ENCODE results near the gene SIK3. TPM values are rescaled to one million over a fixed set of nuclear protein-coding genes. Genes with fewer than 3 reads are reported as not detected.

The SIK3 gene
- total RNA-seq, 2 experiments from 2014 or later = 81.4 to 86.1 TPM

DNA sequence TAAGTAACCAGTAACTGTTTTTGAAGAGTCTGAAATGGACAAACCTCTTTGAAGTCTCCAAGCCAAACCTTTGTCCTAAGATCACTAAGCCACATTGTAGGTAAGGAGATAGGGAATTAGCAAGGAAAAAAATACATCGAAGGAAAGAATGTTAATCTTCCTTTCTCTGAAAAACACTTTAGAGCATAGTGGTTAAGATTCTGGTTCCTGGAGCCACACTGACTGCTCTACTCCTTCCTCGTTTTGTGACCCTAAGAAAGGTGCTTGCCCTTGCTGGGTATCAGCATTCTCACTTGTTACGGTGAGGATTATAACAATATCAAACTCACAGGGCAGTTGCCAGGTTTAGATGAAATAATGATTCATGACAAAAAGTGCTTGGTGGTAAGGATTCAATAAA, 104.0 kb downstream of the SIK3 start:
- Histone ChIP-seq H3K4me1 (ENCODE audit: insufficient read depth, low read length) (peaks cover 34% of the 10 kb centered on the region), H3K27ac (ENCODE audit: low read depth in 1 of 2, low read length in 2 of 2) (no peak overlapping the region), H3K27me3 (ENCODE audit: control insufficient read depth in 1 of 2, insufficient read depth in 2 of 2, low read length in 2 of 2) (no peaks in the 10 kb centered on the region), H3K4me3 (ENCODE audit: low read length) (no peak overlapping the region), H3K9me3 (ENCODE audit: control insufficient read depth in 1 of 2, insufficient read depth in 1 of 2, low read length in 2 of 2) (no peaks in the 10 kb centered on the region), H3K36me3 (ENCODE audit: insufficient read depth, low read length) (no peaks in the 10 kb centered on the region)
- Mint-ChIP-seq H3K27ac (peak overlapping the region; percentile 73), H3K27me3 (no peaks in the 10 kb centered on the region), H3K9me3 (no peaks in the 10 kb centered on the region), H3K4me1 (ENCODE audit: low read depth) (peaks cover 65% of the 10 kb centered on the region), H3K36me3 (ENCODE audit: low read depth) (peaks cover 3% of the 10 kb centered on the region), H3K4me3 (no peak overlapping the region)
- ChIA-PET CTCF (interaction anchor here (1.0 to 1.6 kb wide), 2 partner anchors 10 to 65 kb away, joined by 3 read pairs; no protein-coding TSS in a partner anchor), POLR2A (interaction anchor here (1.0 to 1.3 kb wide), 4 partner anchors 23 to 68 kb away, joined by 3 to 5 read pairs (median 4); no protein-coding TSS in a partner anchor)
- DNase-seq (no peak), ATAC-seq (ENCODE audit: poor library complexity) (no peak)
- TF ChIP-seq, protein P1, sequence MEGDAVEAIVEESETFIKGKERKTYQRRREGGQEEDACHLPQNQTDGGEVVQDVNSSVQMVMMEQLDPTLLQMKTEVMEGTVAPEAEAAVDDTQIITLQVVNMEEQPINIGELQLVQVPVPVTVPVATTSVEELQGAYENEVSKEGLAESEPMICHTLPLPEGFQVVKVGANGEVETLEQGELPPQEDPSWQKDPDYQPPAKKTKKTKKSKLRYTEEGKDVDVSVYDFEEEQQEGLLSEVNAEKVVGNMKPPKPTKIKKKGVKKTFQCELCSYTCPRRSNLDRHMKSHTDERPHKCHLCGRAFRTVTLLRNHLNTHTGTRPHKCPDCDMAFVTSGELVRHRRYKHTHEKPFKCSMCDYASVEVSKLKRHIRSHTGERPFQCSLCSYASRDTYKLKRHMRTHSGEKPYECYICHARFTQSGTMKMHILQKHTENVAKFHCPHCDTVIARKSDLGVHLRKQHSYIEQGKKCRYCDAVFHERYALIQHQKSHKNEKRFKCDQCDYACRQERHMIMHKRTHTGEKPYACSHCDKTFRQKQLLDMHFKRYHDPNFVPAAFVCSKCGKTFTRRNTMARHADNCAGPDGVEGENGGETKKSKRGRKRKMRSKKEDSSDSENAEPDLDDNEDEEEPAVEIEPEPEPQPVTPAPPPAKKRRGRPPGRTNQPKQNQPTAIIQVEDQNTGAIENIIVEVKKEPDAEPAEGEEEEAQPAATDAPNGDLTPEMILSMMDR (IDR thresholded peaks at IDR 0.05) = no peak
- intact Hi-C loops (cut with DNase I, micrococcal nuclease) = loop anchor here in 1 of 2 experiments (5.0 kb wide), 1 partner anchor 67 kb away; no protein-coding TSS in a partner anchor

DNA sequence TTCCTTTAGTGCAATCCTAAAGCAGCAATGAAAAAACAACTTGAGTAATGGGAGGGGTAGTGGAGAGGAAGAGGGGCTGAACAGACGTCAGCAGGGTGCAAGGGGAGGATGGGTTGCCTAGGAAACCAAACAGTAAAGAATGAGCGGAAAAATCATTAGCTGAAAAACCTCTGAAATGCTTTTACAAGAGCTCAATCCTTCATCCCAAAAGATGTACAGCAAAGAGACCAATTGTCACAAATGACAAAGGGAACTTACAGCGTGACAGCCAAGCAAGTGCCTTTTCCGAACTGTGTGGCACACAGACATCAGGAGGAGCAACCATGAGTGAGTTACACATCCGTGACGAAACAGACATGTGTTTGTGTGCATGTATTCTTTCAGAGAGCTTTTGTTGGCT, 104.6 kb downstream of the SIK3 start:
- no peaks in the 10 kb centered on the region for H3K27me3 ChIP-seq (ENCODE audit: control insufficient read depth in 1 of 2, insufficient read depth in 2 of 2, low read length in 2 of 2)
- Mint-ChIP-seq H3K27ac (peak overlapping the region; percentile 73), H3K4me3 (peak overlapping the region; percentile 47), H3K27me3 (no peaks in the 10 kb centered on the region), H3K9me3 (no peaks in the 10 kb centered on the region), H3K4me1 (ENCODE audit: low read depth) (peaks cover 66% of the 10 kb centered on the region), H3K36me3 (ENCODE audit: low read depth) (peaks cover 3% of the 10 kb centered on the region)
- no peaks in the 10 kb centered on the region for H3K36me3 ChIP-seq (ENCODE audit: insufficient read depth, low read length)
- H3K27ac ChIP-seq (ENCODE audit: low read depth in 1 of 2, low read length in 2 of 2) = no peak overlapping the region
- TF ChIP-seq, protein P1 (IDR thresholded peaks at IDR 0.05) = no peak
- ChIA-PET POLR2A (interaction anchor here (1.0 to 1.3 kb wide), 4 partner anchors 22 to 68 kb away, joined by 3 to 5 read pairs (median 4); no protein-coding TSS in a partner anchor), CTCF (interaction anchor here (1.6 kb wide), 1 partner anchor 64 kb away, joined by 3 read pairs; no protein-coding TSS in a partner anchor)
- H3K4me3 ChIP-seq (ENCODE audit: low read length) = no peak overlapping the region
- DNase-seq (peak in 9 of 14 experiments; percentile 4 to 82 (median 21)), ATAC-seq (ENCODE audit: poor library complexity) (peak; percentile 74)
- peaks cover 34% of the 10 kb centered on the region for H3K4me1 ChIP-seq (ENCODE audit: insufficient read depth, low read length)
- intact Hi-C loops (cut with DNase I, micrococcal nuclease) = loop anchor here in 1 of 2 experiments (5.0 kb wide), 1 partner anchor 66 kb away; no protein-coding TSS in a partner anchor
- no peaks in the 10 kb centered on the region for H3K9me3 ChIP-seq (ENCODE audit: control insufficient read depth in 1 of 2, insufficient read depth in 1 of 2, low read length in 2 of 2)

DNA sequence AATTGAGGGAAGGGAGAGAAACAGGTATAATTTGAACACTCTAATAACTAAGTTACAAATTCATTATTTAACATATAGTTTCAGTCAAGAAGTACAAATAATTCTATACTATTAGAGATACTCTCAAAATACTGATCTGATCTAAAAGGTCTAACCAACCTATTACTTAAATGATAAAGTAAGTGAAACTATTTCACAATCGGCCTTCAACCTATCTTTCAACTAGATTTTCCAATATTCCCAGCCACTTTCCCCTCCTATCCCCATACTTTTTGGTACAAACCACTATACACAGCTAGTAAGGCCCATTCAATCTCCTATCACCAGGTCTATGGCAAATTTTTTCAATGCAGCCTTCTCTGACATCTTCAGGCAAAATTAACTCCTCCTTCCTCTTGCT, 106.7 kb downstream of the SIK3 start:
- peak overlapping the region; percentile 6 for H3K27ac Mint-ChIP-seq
- no peak overlapping the region for H3K27ac ChIP-seq (ENCODE audit: low read depth in 1 of 2, low read length in 2 of 2)
- no peak overlapping the region for H3K4me3 ChIP-seq (ENCODE audit: low read length)
- H3K36me3 Mint-ChIP-seq (ENCODE audit: low read depth) = no peaks in the 10 kb centered on the region
- no peaks in the 10 kb centered on the region for H3K27me3 ChIP-seq (ENCODE audit: control insufficient read depth in 1 of 2, insufficient read depth in 2 of 2, low read length in 2 of 2)
- H3K27me3 Mint-ChIP-seq = no peaks in the 10 kb centered on the region
- H3K4me3 Mint-ChIP-seq = no peak overlapping the region
- no peaks in the 10 kb centered on the region for H3K9me3 Mint-ChIP-seq
- no peaks in the 10 kb centered on the region for H3K36me3 ChIP-seq (ENCODE audit: insufficient read depth, low read length)
- ChIA-PET POLR2A (interaction anchor here (0.6 kb wide), 1 partner anchor 153 kb away, joined by 3 read pairs; no protein-coding TSS in a partner anchor), CTCF (no interaction called here)
- no peaks in the 10 kb centered on the region for H3K9me3 ChIP-seq (ENCODE audit: control insufficient read depth in 1 of 2, insufficient read depth in 1 of 2, low read length in 2 of 2)
- DNase-seq (no peak), ATAC-seq (ENCODE audit: poor library complexity) (no peak)
- H3K4me1 Mint-ChIP-seq (ENCODE audit: low read depth) = peaks cover 76% of the 10 kb centered on the region
- TF ChIP-seq, protein P1 (IDR thresholded peaks at IDR 0.05) = no peak
- intact Hi-C loops (cut with DNase I, micrococcal nuclease) = loop anchor here in 1 of 2 experiments (5.0 kb wide), 1 partner anchor 64 kb away; no protein-coding TSS in a partner anchor
- H3K4me1 ChIP-seq (ENCODE audit: insufficient read depth, low read length) = peaks cover 41% of the 10 kb centered on the region

Data from CD4-positive, alpha-beta T cell (primary cell).